GM12878 (cell line): ENCODE results near the gene WDFY4.

Source experiments
- CREB1 ChIP-seq: IDR thresholded peaks from 2 replicates; pipeline ENCODE4 v1.6.1; 2012; ENCODE audit warnings: low read depth, mild to moderate bottlenecking, inconsistent platforms
- CREM ChIP-seq: IDR thresholded peaks from 2 replicates; pipeline ENCODE4 v1.6.1; 2014; ENCODE audit warnings: antibody characterized with exemption, low read depth
- CTCF ChIP-seq, 3 experiments: IDR thresholded peaks in 2 of 3; conservative IDR thresholded peaks in 1 of 3; 2 replicates each; pipeline ENCODE4 v1.5.1; 2011; ENCODE audit warnings: low read depth in 3 of 3, low read length in 3 of 3, mild to moderate bottlenecking in 3 of 3, control low read depth in 2 of 3, moderate library complexity in 2 of 3, inconsistent platforms in 1 of 3, mixed read lengths in 1 of 3; ENCODE audit not compliant: control insufficient read depth in 2 of 3, insufficient read depth in 1 of 3; ENCODE audit errors: extremely low read depth in 1 of 3
- DPF2 ChIP-seq: fragments of 450-650 bp; IDR thresholded peaks from 2 replicates; pipeline ENCODE4 v1.6.1; 2017; ENCODE audit warnings: mild to moderate bottlenecking
- EZH2 ChIP-seq: IDR thresholded peaks from 2 replicates; pipeline ENCODE4 v1.6.1; 2012; ENCODE audit warnings: low read depth, mild to moderate bottlenecking, control low read depth, inconsistent platforms, low read length, borderline replicate concordance; ENCODE audit not compliant: control insufficient read depth
- HDAC2 ChIP-seq: fragments of 200-600 bp; sonication (generic); IDR thresholded peaks from 2 replicates; pipeline ENCODE4 v1.6.1; 2017
- MXI1 ChIP-seq: fragments of 150-350 bp; IDR thresholded peaks from 2 replicates; pipeline ENCODE4 v1.6.1; 2011; ENCODE audit warnings: low read depth, mild to moderate bottlenecking, inconsistent platforms, low read length, improper control_type of control experiment
- PRDM15 ChIP-seq: fragments of 450-650 bp; formaldehyde crosslinking; IDR thresholded peaks from 2 replicates; pipeline ENCODE4 v1.4.0; 2020; ENCODE audit warnings: mild to moderate bottlenecking, moderate library complexity
- RAD21 ChIP-seq: IDR thresholded peaks from 2 replicates; pipeline ENCODE4 v1.6.1; 2011; ENCODE audit warnings: mild to moderate bottlenecking, low read depth, low read length, moderate library complexity; ENCODE audit not compliant: insufficient read depth
- ZNF217 ChIP-seq: fragments of 450-650 bp; IDR thresholded peaks from 2 replicates; pipeline ENCODE4 v1.6.1; 2017; ENCODE audit warnings: antibody characterized with exemption, mild to moderate bottlenecking

GRCh38 chr10:48836605-48837004 is 151.9 kb downstream of the WDFY4 start:
- TF ChIP-seq CTCF (IDR thresholded peaks at IDR 0.05 in 2 of 3, conservative IDR thresholded peaks at IDR 0.05 in 1 of 3; ENCODE audit: control insufficient read depth in 2 of 3, extremely low read depth in 1 of 3, insufficient read depth in 1 of 3, low read depth in 3 of 3, low read length in 3 of 3) (no peak), HDAC2 (no peak), DPF2 (no peak), CREM (no peak), EZH2 (no peak), MXI1 (no peak), ZNF217 (no peak), CREB1 (no peak), RAD21 (no peak), PRDM15 (CRISPR knock-in tag) (no peak)
